Activated CD4-positive, alpha-beta T cell treated with anti-CD3 and anti-CD28 coated beads for 36 hours (primary cell): ENCODE results near the gene RANBP2. TPM values are rescaled to one million over a fixed set of nuclear protein-coding genes. Genes with fewer than 3 reads are reported as not detected.
"Not testable (repeated sequence)": the region's sequence is repeated elsewhere in the genome, so short reads cannot be mapped to it uniquely, and the experiment has no call there.

ENCODE experiments used
- ATAC-seq: fragments of 200-7000 bp; cut with Tn5 transposase; one replicate; pipeline ENCODE4 v1.10.0; 2021; ENCODE audit warnings: mild to moderate bottlenecking, moderate library complexity
- CTCF ChIA-PET: fragments of 350-600 bp; sonication (Branson Sonifier 250); formaldehyde crosslinking; loops from one replicate; lab custom pipeline; 2021; ENCODE audit warnings: antibody characterized with exemption; lab: Charles Lee
- POLR2A ChIA-PET: fragments of 350-600 bp; sonication (Branson Sonifier 250); formaldehyde crosslinking; loops from one replicate; lab custom pipeline; 2021; ENCODE audit warnings: antibody characterized with exemption, inconsistent platforms; lab: Charles Lee
- DNase-seq: peaks from one replicate; pipeline ENCODE4 v3.0.0-alpha.2; 2020
- H3K27ac Mint-ChIP-seq: one replicate; pipeline ENCODE4 v1.8.0; 2021; ENCODE audit warnings: mixed read lengths
- H3K27me3 Mint-ChIP-seq: one replicate; pipeline ENCODE4 v1.8.0; 2021; ENCODE audit warnings: mixed read lengths
- H3K36me3 Mint-ChIP-seq: one replicate; pipeline ENCODE4 v1.8.0; 2021; ENCODE audit warnings: low read depth, mixed read lengths
- H3K4me1 Mint-ChIP-seq: one replicate; pipeline ENCODE4 v1.8.0; 2021; ENCODE audit warnings: mixed read lengths
- H3K4me3 Mint-ChIP-seq: one replicate; pipeline ENCODE4 v1.8.0; 2021; ENCODE audit warnings: mild to moderate bottlenecking, moderate library complexity, mixed read lengths
- H3K9me3 Mint-ChIP-seq: one replicate; pipeline ENCODE4 v1.8.0; 2021; ENCODE audit warnings: low read depth, mixed read lengths
- intact Hi-C, 2 experiments: fragments of 100-400 bp; cut with DNase I in 1 of 2; cut with micrococcal nuclease in 1 of 2; formaldehyde crosslinking; loops; one replicate each; pipeline versions ENCODE4 v1.14.2 to v1.15.1; 2022 to 2024; cut with DNase I, micrococcal nuclease
- total RNA-seq, 2 experiments: library from RNA; stranded (reverse); gene quantifications; one replicate each; pipeline ENCODE4 v1.2.3, GENCODE V29; 2021

The RANBP2 gene
- total RNA-seq, result 10 to 100 TPM; 68.1 to 77.1 TPM

GRCh38 chr2:108719149-108720044, at the start of gene RANBP2:
Gene RANBP2 (plus strand): TSS chr2:108719482. CDS start chr2:108719607, 125 bp downstream.
- intact Hi-C loops, result loop anchor here (1.0 to 5.0 kb wide), 6 partner anchors 67 to 270 kb away; partner anchors contain the start of genes CCDC138 (in 1 of the 2), GCC2 (in 1 of the 2) and LIMS1 (in 1 of the 2)
- ChIA-PET POLR2A (no interaction called here), CTCF (interaction anchor here (0.6 to 1.3 kb wide), 3 partner anchors 89 to 149 kb away, joined by 3 to 4 read pairs (median 3); no protein-coding TSS in a partner anchor)
- ATAC-seq (peak; percentile 97), DNase-seq (peak; percentile 97)
- Mint-ChIP-seq H3K36me3 (peaks cover 11% of the 10 kb centered on the region), H3K27ac (peak within 1 kb of the TSS; percentile 98), H3K4me1 (peaks cover 15% of the 10 kb centered on the region), H3K9me3 (no peaks in the 10 kb centered on the region), H3K27me3 (no peaks in the 10 kb centered on the region), H3K4me3 (peak within 1 kb of the TSS; percentile 93)

GRCh38 chr2:108670282-108670681, 49.0 kb upstream of the RANBP2 start:
- H3K9me3 Mint-ChIP-seq, CTCF ChIA-PET, H3K36me3 Mint-ChIP-seq, DNase-seq, H3K4me3 Mint-ChIP-seq, H3K27me3 Mint-ChIP-seq, intact Hi-C loops, ATAC-seq, POLR2A ChIA-PET, H3K27ac Mint-ChIP-seq, H3K4me1 Mint-ChIP-seq: not testable (repeated sequence)

- H3K27ac Mint-ChIP-seq, ATAC-seq, H3K27me3 Mint-ChIP-seq, H3K36me3 Mint-ChIP-seq, H3K4me1 Mint-ChIP-seq, POLR2A ChIA-PET, CTCF ChIA-PET, DNase-seq, H3K4me3 Mint-ChIP-seq, intact Hi-C loops, H3K9me3 Mint-ChIP-seq: not testable (repeated sequence)
Observed at GRCh38 chr2:108672200-108672805, 47.0 kb upstream of the RANBP2 start.

GRCh38 chr2:108676522-108676921, 42.8 kb upstream of the RANBP2 start:
- H3K36me3 Mint-ChIP-seq, H3K9me3 Mint-ChIP-seq, H3K4me1 Mint-ChIP-seq, H3K27ac Mint-ChIP-seq, intact Hi-C loops, DNase-seq, H3K27me3 Mint-ChIP-seq, POLR2A ChIA-PET, CTCF ChIA-PET, H3K4me3 Mint-ChIP-seq, ATAC-seq: not testable (repeated sequence)

GRCh38 chr2:108677239-108677744, 42.0 kb upstream of the RANBP2 start:
- H3K9me3 Mint-ChIP-seq, DNase-seq, H3K4me1 Mint-ChIP-seq, POLR2A ChIA-PET, H3K27ac Mint-ChIP-seq, H3K27me3 Mint-ChIP-seq, ATAC-seq, intact Hi-C loops, CTCF ChIA-PET, H3K4me3 Mint-ChIP-seq: not testable (repeated sequence)
- H3K36me3 Mint-ChIP-seq, result peaks cover 12% of the 10 kb centered on the region

- intact Hi-C loops, H3K4me1 Mint-ChIP-seq, CTCF ChIA-PET, DNase-seq, POLR2A ChIA-PET, H3K27me3 Mint-ChIP-seq, H3K4me3 Mint-ChIP-seq, H3K9me3 Mint-ChIP-seq, H3K27ac Mint-ChIP-seq: not testable (repeated sequence)
- peak; percentile 57 for ATAC-seq
- peaks cover 11% of the 10 kb centered on the region for H3K36me3 Mint-ChIP-seq
Observed at GRCh38 chr2:108678198-108678651, 41.1 kb upstream of the RANBP2 start.

- H3K4me3 Mint-ChIP-seq, DNase-seq, H3K27ac Mint-ChIP-seq, POLR2A ChIA-PET, H3K4me1 Mint-ChIP-seq, H3K27me3 Mint-ChIP-seq, H3K9me3 Mint-ChIP-seq, CTCF ChIA-PET, intact Hi-C loops, ATAC-seq: not testable (repeated sequence)
- peaks cover 10% of the 10 kb centered on the region for H3K36me3 Mint-ChIP-seq
Observed at GRCh38 chr2:108680805-108681204, 38.5 kb upstream of the RANBP2 start.

- H3K27me3 Mint-ChIP-seq, H3K4me1 Mint-ChIP-seq, ATAC-seq, H3K9me3 Mint-ChIP-seq, DNase-seq, H3K4me3 Mint-ChIP-seq, CTCF ChIA-PET, H3K27ac Mint-ChIP-seq, POLR2A ChIA-PET, intact Hi-C loops, H3K36me3 Mint-ChIP-seq: not testable (repeated sequence)
Observed at GRCh38 chr2:108688818-108689756, 30.2 kb upstream of the RANBP2 start.

- H3K9me3 Mint-ChIP-seq, H3K27me3 Mint-ChIP-seq, intact Hi-C loops, H3K36me3 Mint-ChIP-seq, CTCF ChIA-PET, DNase-seq, H3K4me1 Mint-ChIP-seq, POLR2A ChIA-PET, H3K4me3 Mint-ChIP-seq, H3K27ac Mint-ChIP-seq: not testable (repeated sequence)
- peak; percentile 74 for ATAC-seq
Observed at GRCh38 chr2:108690001-108690400, 29.3 kb upstream of the RANBP2 start.

GRCh38 chr2:108691447-108691846, 27.8 kb upstream of the RANBP2 start:
- Mint-ChIP-seq H3K4me1 (no peaks in the 10 kb centered on the region), H3K9me3 (no peaks in the 10 kb centered on the region), H3K27ac (no peak overlapping the region), H3K36me3 (no peaks in the 10 kb centered on the region), H3K27me3 (no peaks in the 10 kb centered on the region), H3K4me3 (no peak overlapping the region)
- CTCF ChIA-PET, result no interaction called here
- DNase-seq (no peak), ATAC-seq (no peak)
- POLR2A ChIA-PET, result no interaction called here
- intact Hi-C loops, result no loop called here

GRCh38 chr2:108701208-108701607, 18.1 kb upstream of the RANBP2 start:
- Mint-ChIP-seq H3K36me3 (no peaks in the 10 kb centered on the region), H3K4me3 (no peak overlapping the region), H3K27ac (no peak overlapping the region), H3K9me3 (no peaks in the 10 kb centered on the region), H3K4me1 (no peaks in the 10 kb centered on the region), H3K27me3 (no peaks in the 10 kb centered on the region)
- ATAC-seq, result no peak
- CTCF ChIA-PET, result interaction anchor here (0.7 kb wide), 1 partner anchor 17 kb away, joined by 3 read pairs; no protein-coding TSS in a partner anchor
- POLR2A ChIA-PET, result interaction anchor here (0.6 to 0.7 kb wide), 2 partner anchors 58 to 270 kb away, joined by 3 to 6 read pairs; no protein-coding TSS in a partner anchor
- no peak for DNase-seq
- intact Hi-C loops, result no loop called here
